GM12878 (cell line): Measurements from ENCODE around the gene WDR91. TPM values are rescaled to one million over a fixed set of nuclear protein-coding genes. Genes with fewer than 3 reads are reported as not detected.

Source experiments
- ATAC-seq: fragments of 200-7000 bp; cut with Tn5 transposase; 3 replicates; pipeline ENCODE4 v1.9.1; 2020; ENCODE audit warnings: mild to moderate bottlenecking, moderate library complexity
- BruUV-seq: library from RNA; stranded (reverse); fragments of 400-500 nt; replicated peaks from 2 replicates; lab custom pipeline; 2021; lab: Mats Ljungman, UMichigan
- CTCF ChIA-PET: fragments of 300-600 bp; sonication (Branson Sonifier 250); formaldehyde crosslinking; extraction: SDS; loops from one replicate; lab custom pipeline; 2021; ENCODE audit warnings: inconsistent platforms; lab: Yijun Ruan, JAX
- POLR2A ChIA-PET: fragments of 350-600 bp; formaldehyde crosslinking; extraction: SDS; loops from one replicate; lab custom pipeline; 2021; ENCODE audit warnings: inconsistent platforms; lab: Charles Lee
- RAD21 ChIA-PET: fragments of 300-600 bp; sonication (Branson Sonifier 250); formaldehyde crosslinking; loops from one replicate; lab custom pipeline; 2023; ENCODE audit warnings: antibody characterized with exemption; ENCODE audit not compliant: unreplicated experiment; lab: Charles Lee
- SMC1A ChIA-PET: fragments of 300-600 bp; sonication (Branson Sonifier 250); formaldehyde crosslinking; loops from one replicate; lab custom pipeline; 2023; ENCODE audit not compliant: unreplicated experiment, uncharacterized antibody; lab: Charles Lee
- DNase-seq: peaks from one replicate; pipeline ENCODE4 v3.0.0-alpha.2; 2011; ENCODE audit warnings: low read depth, low spot score
- FAIRE-seq: peaks from 3 replicates; lab custom pipeline; 2011; peaks lifted over from hg19 to GRCh38; lab: Jason Lieb, UNC
- H2AFZ ChIP-seq: 2 replicates; pipeline ENCODE4 v1.6.0; 2011; ENCODE audit warnings: low read depth, low read length, control low read depth; ENCODE audit not compliant: control insufficient read depth
- H3K27ac ChIP-seq: 2 replicates; pipeline ENCODE4 v1.5.1; 2011; ENCODE audit warnings: control low read depth; ENCODE audit not compliant: control insufficient read depth, insufficient read depth
- H3K27me3 ChIP-seq, 2 experiments: replicated peaks in 1 of 2; 2 replicates each; pipeline versions ENCODE4 v1.6.0 to v1.6.1; 2011; ENCODE audit warnings: low read length in 1 of 2; ENCODE audit not compliant: control insufficient read depth in 2 of 2, insufficient read depth in 2 of 2
- H3K36me3 ChIP-seq, 2 experiments: 2 replicates each; pipeline ENCODE4 v1.5.1; 2011; ENCODE audit warnings: low read length in 1 of 2; ENCODE audit not compliant: control insufficient read depth in 2 of 2, insufficient read depth in 2 of 2
- H3K4me1 ChIP-seq: 2 replicates; pipeline ENCODE4 v1.6.1; 2011; ENCODE audit warnings: mild to moderate bottlenecking, low read length, moderate library complexity, mixed read lengths; ENCODE audit not compliant: control insufficient read depth, insufficient read depth
- H3K4me2 ChIP-seq: 2 replicates; pipeline ENCODE4 v1.6.0; 2011; ENCODE audit warnings: control low read depth; ENCODE audit not compliant: control insufficient read depth, insufficient read depth
- H3K4me3 ChIP-seq: fragments of 200-600 bp; sonication (generic); 2 replicates; pipeline ENCODE4 v1.5.1; 2016
- H3K79me2 ChIP-seq: 2 replicates; pipeline ENCODE4 v1.6.0; 2011; ENCODE audit warnings: low read length; ENCODE audit not compliant: control insufficient read depth, insufficient read depth
- H3K9ac ChIP-seq: 2 replicates; pipeline ENCODE4 v1.8.0; 2011; ENCODE audit warnings: low read length, control low read depth, mixed read lengths; ENCODE audit not compliant: control insufficient read depth, insufficient read depth
- H3K9me3 ChIP-seq: replicated peaks from 3 replicates; pipeline ENCODE4 v1.5.1; 2011; ENCODE audit warnings: mild to moderate bottlenecking, low read length; ENCODE audit not compliant: control insufficient read depth, insufficient read depth
- H4K20me1 ChIP-seq: 2 replicates; pipeline ENCODE4 v1.6.0; 2011; ENCODE audit not compliant: control insufficient read depth, insufficient read depth
- CBX5 ChIP-seq: sonication (generic); IDR thresholded peaks from 2 replicates; pipeline ENCODE4 v1.6.1; 2016; ENCODE audit warnings: low read depth, moderate library complexity, mild to moderate bottlenecking, inconsistent platforms
- CREM ChIP-seq: IDR thresholded peaks from 2 replicates; pipeline ENCODE4 v1.6.1; 2014; ENCODE audit warnings: antibody characterized with exemption, low read depth
- EP300 ChIP-seq, 2 experiments: fragments of 150-350 bp in 1 of 2; IDR thresholded peaks; 2 replicates each; pipeline ENCODE4 v1.6.1; 2011 to 2012; ENCODE audit warnings: low read depth in 2 of 2, low read length in 2 of 2, borderline replicate concordance in 1 of 2, improper control_type of control experiment in 1 of 2, inconsistent platforms in 1 of 2; ENCODE audit not compliant: control insufficient read depth in 1 of 2
- PML ChIP-seq: IDR thresholded peaks from 2 replicates; pipeline ENCODE4 v1.6.1; 2012; ENCODE audit warnings: low read length, inconsistent platforms
- RELA ChIP-seq: fragments of 450-650 bp; IDR thresholded peaks from 2 replicates; pipeline ENCODE4 v1.8.0; 2014; ENCODE audit warnings: borderline replicate concordance; ENCODE audit not compliant: partially characterized antibody
- SIN3A ChIP-seq: IDR thresholded peaks from 2 replicates; pipeline ENCODE4 v1.6.1; 2012; ENCODE audit warnings: low read depth, low read length, improper control_type of control experiment
- TCF12 ChIP-seq: IDR thresholded peaks from 2 replicates; pipeline ENCODE4 v1.6.1; 2011; ENCODE audit warnings: low read depth, mild to moderate bottlenecking, low read length
- ZNF217 ChIP-seq: fragments of 450-650 bp; IDR thresholded peaks from 2 replicates; pipeline ENCODE4 v1.6.1; 2017; ENCODE audit warnings: antibody characterized with exemption, mild to moderate bottlenecking
- WGBS: methylation state at CpG from one replicate; pipeline ENCODE4 v1.1.6; 2016; ENCODE audit warnings: low lambda C conversion rate; ENCODE audit not compliant: insufficient replicate concordance, insufficient coverage; ENCODE audit errors: missing lambda C conversion rate; 5-methylcytosine and 5-hydroxymethylcytosine counted together
- in situ Hi-C: fragments of 300-500 bp; cut with MboI; formaldehyde crosslinking; loops from 9 replicates; pipeline ENCODE4 v1.14.3; 2018; ENCODE audit warnings: mixed read lengths
- intact Hi-C: fragments of 100-400 bp; cut with micrococcal nuclease; formaldehyde crosslinking; loops from one replicate; pipeline ENCODE4 v1.14.2; 2022; ENCODE audit not compliant: unreplicated experiment
- polyA plus RNA-seq, 11 experiments: library from polyadenylated mRNA; depleted of rRNA in 4 of 11; unstranded in 6 of 11; stranded (reverse) in 5 of 11; fragments of >200 nt; fragmentation: Nextera tagmentation in 4 of 11; fragmentation: Illumina TruSeq in 1 of 11; extraction: Ambion mirVana in 4 of 11; extraction: Trizol in 1 of 11; gene quantifications; 1 replicate in 1 of 11; 2 replicates in 10 of 11; pipeline versions ENCODE4 v1.2.1 to v1.2.3, GENCODE V29; 2011 to 2016; ENCODE audit warnings: inconsistent platforms in 2 of 11, missing spikeins in 2 of 11, low read depth in 1 of 11
- total RNA-seq, 4 experiments: library from RNA; depleted of rRNA in 3 of 4; stranded (reverse); fragments of >200 nt in 3 of 4; fragmentation: Illumina TruSeq in 1 of 4; extraction: Trizol in 1 of 4; gene quantifications; 2 replicates each; pipeline versions ENCODE4 v1.2.1 to v1.2.3, GENCODE V29; 2013 to 2021
- TF ChIP-seq, protein P1 (sequence below): fragments of 450-650 bp; conservative IDR thresholded peaks from 2 replicates; pipeline ENCODE4 v1.6.1; 2017; ENCODE audit warnings: mild to moderate bottlenecking, moderate library complexity

Gene WDR91
- total and polyA plus RNA-seq, 10 of the 15 experiments (the other 5 are each of a cell fraction or from before 2014, with no cell fraction given) = 7.6 to 83.3 (median 16.5) TPM

DNA sequence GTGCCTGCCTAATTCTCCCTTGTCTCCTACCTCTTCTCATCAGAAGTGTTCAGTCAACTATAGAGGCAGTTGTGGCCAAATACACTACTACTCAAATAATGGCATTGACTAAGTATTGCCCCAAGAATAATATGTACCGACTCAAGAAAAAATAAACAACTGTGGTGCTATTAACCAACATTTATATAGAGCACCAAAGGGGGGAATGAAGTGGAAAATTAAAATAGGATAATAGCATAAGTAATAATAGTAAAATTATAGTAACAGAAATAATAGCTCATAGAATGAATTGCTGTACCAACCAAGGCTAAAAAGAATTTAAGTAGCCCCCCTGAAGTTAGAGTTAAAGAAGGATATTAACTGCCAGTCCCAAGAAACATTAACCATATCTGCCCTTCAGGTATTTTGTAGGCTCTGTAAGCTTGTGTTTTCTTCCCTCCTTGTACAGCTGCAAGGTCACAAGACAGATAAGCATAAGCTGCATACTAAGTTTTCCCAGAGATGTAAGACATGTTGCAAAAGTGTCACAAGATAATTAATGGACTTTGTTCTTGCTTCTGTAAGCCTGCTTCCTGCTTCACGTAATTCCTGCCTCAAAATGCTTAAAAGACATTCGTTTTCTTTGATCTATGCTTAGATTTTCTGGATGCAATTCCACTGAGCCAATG is 29.9 kb downstream of the WDR91 start:
- 100% methylated on average over 3 of the region's 3 CpGs for WGBS
- Histone ChIP-seq H3K9ac (no peak overlapping the region), H3K27ac (no peak overlapping the region), H3K79me2 (peaks cover 31% of the 10 kb centered on the region), H3K4me1 (peaks cover 10% of the 10 kb centered on the region), H2AFZ (no peak overlapping the region), H3K27me3 (no peaks in the 10 kb centered on the region), H3K9me3 (peaks cover 48% of the 10 kb centered on the region), H3K36me3 (peaks cover 25 to 55% of the 10 kb centered on the region in 2 experiments), H4K20me1 (no peaks in the 10 kb centered on the region), H3K4me3 (no peak overlapping the region), H3K4me2 (no peak overlapping the region)
- ChIA-PET CTCF (interaction anchor here (0.6 kb wide), 1 partner anchor 424 kb away, joined by 3 read pairs; no protein-coding TSS in a partner anchor), POLR2A (interaction anchor here (0.5 to 9.9 kb wide), 2 partner anchors 8 to 25 kb away, joined by 3 to 155 read pairs; partner anchors contain the start of gene CYREN), RAD21 (no interaction called here), SMC1A (interaction anchor here (0.6 to 1.9 kb wide), 6 partner anchors 11 to 93 kb away, joined by 3 to 5 read pairs (median 4); partner anchors contain the start of gene CYREN)
- in situ Hi-C loops (no loop called here), intact Hi-C loops (no loop called here)
- DNase-seq = no peak
- FAIRE-seq = no peak
- no TSS peak for BruUV-seq
- ATAC-seq = no peak
- TF ChIP-seq ZNF217 (peak; percentile 67; the same call in 1 of the 2 replicates), CREM (no peak), EP300 (IDR thresholded peaks at IDR 0.05; ENCODE audit: borderline replicate concordance in 1 of 2, control insufficient read depth in 1 of 2, low read depth in 2 of 2, low read length in 2 of 2) (no peak), SIN3A (no peak), TCF12 (no peak), PML (0 out of 2 replicates have a peak, but pooled peaks have one; percentile 35), CBX5 (peak; percentile 59; the same call in 1 of the 2 replicates), RELA (no peak)
- TF ChIP-seq, protein P1, sequence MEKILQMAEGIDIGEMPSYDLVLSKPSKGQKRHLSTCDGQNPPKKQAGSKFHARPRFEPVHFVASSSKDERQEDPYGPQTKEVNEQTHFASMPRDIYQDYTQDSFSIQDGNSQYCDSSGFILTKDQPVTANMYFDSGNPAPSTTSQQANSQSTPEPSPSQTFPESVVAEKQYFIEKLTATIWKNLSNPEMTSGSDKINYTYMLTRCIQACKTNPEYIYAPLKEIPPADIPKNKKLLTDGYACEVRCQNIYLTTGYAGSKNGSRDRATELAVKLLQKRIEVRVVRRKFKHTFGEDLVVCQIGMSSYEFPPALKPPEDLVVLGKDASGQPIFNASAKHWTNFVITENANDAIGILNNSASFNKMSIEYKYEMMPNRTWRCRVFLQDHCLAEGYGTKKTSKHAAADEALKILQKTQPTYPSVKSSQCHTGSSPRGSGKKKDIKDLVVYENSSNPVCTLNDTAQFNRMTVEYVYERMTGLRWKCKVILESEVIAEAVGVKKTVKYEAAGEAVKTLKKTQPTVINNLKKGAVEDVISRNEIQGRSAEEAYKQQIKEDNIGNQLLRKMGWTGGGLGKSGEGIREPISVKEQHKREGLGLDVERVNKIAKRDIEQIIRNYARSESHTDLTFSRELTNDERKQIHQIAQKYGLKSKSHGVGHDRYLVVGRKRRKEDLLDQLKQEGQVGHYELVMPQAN = no peak
- TF ChIP-seq, all 136 proteins: peak for 3
